GM10248 (cell line): ENCODE measurements around the gene SPOCK2.

Experiments used
- CTCF ChIA-PET: fragments of 300-600 bp; sonication (Branson Sonifier 250); formaldehyde crosslinking; extraction: SDS; loops from one replicate; lab custom pipeline; 2021; ENCODE audit warnings: antibody characterized with exemption; lab: Yijun Ruan, JAX
- POLR2A ChIA-PET: fragments of 350-650 bp; sonication (Branson Sonifier 250); formaldehyde crosslinking; extraction: SDS; loops from one replicate; lab custom pipeline; 2020; ENCODE audit warnings: antibody characterized with exemption; lab: Yijun Ruan, JAX
- DNase-seq: peaks from one replicate; pipeline ENCODE4 v3.0.0; 2012; ENCODE audit errors: extremely low spot score
- CTCF ChIP-seq: IDR thresholded peaks from 2 replicates; pipeline ENCODE4 v1.5.1; 2012; ENCODE audit warnings: mild to moderate bottlenecking, low read depth; ENCODE audit errors: extremely low read depth, missing control alignments, control extremely low read depth

Gene SPOCK2

DNA sequence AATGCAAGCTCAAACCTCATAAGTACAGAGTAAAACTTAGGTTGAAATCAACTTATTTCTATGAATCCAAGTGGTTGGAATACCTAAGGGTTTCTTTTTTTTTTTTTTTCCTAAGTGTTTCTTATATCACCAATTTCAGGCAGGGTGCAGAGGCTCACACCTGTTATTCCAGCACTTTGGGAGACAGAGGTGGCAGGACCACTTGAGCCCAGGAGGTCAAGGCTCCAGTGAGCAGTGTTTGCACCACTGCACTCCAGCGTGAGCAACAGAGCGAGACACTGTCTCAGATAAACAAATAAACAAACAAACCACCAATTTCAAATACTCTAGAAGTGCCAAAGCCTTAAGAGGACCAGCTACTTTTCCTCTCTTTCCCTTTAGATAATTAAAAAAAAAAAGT is 39.2 kb upstream of the SPOCK2 start:
- no peak for TF ChIP-seq CTCF
- ChIA-PET POLR2A (no interaction called here), CTCF (interaction anchor here (1.0 to 4.8 kb wide), 13 partner anchors 11 to 355 kb away, joined by 3 to 24 read pairs (median 7); no protein-coding TSS in a partner anchor)
- DNase-seq = no peak

- no peak for DNase-seq
- ChIA-PET CTCF (interaction anchor here (0.9 to 4.8 kb wide), 18 partner anchors 11 to 354 kb away, joined by 3 to 24 read pairs (median 5); no protein-coding TSS in a partner anchor), POLR2A (interaction anchor here (0.7 kb wide), 1 partner anchor 171 kb away, joined by 3 read pairs; no protein-coding TSS in a partner anchor)
- no peak for TF ChIP-seq CTCF
These were observed 38.5 kb upstream of the SPOCK2 start for GRCh38 chr10:72126872-72127232.

GRCh38 chr10:72126184-72126871 is 38.0 kb upstream of the SPOCK2 start:
- peak; percentile 36 for DNase-seq
- ChIA-PET CTCF (interaction anchor here (0.9 to 4.8 kb wide), 23 partner anchors 10 to 354 kb away, joined by 3 to 24 read pairs (median 4); no protein-coding TSS in a partner anchor), POLR2A (interaction anchor here (0.7 kb wide), 1 partner anchor 171 kb away, joined by 3 read pairs; no protein-coding TSS in a partner anchor)
- TF ChIP-seq CTCF = peak; percentile 37

DNA sequence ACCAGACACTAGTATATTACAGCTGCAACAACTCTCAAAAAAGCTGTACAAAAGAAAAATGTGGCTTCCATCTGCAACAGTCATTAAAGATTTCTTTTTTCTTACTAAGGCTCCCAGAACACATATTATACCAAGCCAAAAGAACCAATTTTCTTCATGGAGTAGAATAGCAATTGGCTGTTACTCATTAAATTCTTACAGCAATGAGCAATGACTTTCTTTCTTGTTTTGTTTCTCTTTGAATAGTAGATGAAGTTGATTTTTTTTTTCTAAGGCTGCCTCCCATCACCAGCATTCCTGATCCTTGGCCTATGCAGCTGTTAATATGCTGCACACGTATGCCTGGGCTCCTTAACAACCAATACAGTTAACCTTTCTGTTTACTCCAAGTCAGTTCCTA is 36.6 kb upstream of the SPOCK2 start:
- POLR2A ChIA-PET = interaction anchor here (0.7 kb wide), 1 partner anchor 218 kb away, joined by 6 read pairs; no protein-coding TSS in a partner anchor
- no peak for DNase-seq
- no peak for TF ChIP-seq CTCF
- CTCF ChIA-PET = interaction anchor here (1.1 to 4.8 kb wide), 4 partner anchors 16 to 218 kb away, joined by 3 to 24 read pairs (median 14); no protein-coding TSS in a partner anchor

- DNase-seq = no peak
- ChIA-PET POLR2A (interaction anchor here (0.7 kb wide), 1 partner anchor 219 kb away, joined by 6 read pairs; no protein-coding TSS in a partner anchor), CTCF (interaction anchor here (4.8 kb wide), 1 partner anchor 213 kb away, joined by 24 read pairs; no protein-coding TSS in a partner anchor)
- TF ChIP-seq CTCF = no peak
These were observed 36.0 kb upstream of the SPOCK2 start for GRCh38 chr10:72124381-72124780.

DNA sequence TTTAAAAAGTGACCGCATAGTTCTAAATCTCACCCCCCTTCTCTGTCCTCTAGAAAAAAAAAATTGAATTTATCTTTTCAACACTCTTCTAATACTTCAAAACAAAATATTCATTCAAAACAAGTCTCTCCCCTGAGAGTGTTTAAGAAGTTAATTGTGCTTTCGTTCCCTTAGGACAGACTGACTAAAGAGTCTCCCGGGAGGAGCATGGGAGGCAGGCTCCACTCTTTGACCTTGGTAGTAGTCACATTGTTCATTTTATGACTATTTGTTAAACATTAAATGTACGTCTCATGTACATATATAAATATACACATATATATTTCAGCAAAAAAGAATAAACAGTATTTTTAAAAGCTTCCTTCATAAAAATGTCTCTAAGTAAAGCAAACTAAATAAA is 35.3 kb upstream of the SPOCK2 start:
- POLR2A ChIA-PET = no interaction called here
- CTCF ChIA-PET = no interaction called here
- TF ChIP-seq CTCF = no peak
- no peak for DNase-seq
